GM21786 (cell line): ENCODE data around the gene SART3.

ENCODE experiments used
- ATAC-seq: cut with Tn5 transposase; IDR thresholded peaks from one replicate; pipeline ENCODE4 v1.9.1; 2021; ENCODE audit not compliant: unreplicated experiment

SART3 gene, protein sequence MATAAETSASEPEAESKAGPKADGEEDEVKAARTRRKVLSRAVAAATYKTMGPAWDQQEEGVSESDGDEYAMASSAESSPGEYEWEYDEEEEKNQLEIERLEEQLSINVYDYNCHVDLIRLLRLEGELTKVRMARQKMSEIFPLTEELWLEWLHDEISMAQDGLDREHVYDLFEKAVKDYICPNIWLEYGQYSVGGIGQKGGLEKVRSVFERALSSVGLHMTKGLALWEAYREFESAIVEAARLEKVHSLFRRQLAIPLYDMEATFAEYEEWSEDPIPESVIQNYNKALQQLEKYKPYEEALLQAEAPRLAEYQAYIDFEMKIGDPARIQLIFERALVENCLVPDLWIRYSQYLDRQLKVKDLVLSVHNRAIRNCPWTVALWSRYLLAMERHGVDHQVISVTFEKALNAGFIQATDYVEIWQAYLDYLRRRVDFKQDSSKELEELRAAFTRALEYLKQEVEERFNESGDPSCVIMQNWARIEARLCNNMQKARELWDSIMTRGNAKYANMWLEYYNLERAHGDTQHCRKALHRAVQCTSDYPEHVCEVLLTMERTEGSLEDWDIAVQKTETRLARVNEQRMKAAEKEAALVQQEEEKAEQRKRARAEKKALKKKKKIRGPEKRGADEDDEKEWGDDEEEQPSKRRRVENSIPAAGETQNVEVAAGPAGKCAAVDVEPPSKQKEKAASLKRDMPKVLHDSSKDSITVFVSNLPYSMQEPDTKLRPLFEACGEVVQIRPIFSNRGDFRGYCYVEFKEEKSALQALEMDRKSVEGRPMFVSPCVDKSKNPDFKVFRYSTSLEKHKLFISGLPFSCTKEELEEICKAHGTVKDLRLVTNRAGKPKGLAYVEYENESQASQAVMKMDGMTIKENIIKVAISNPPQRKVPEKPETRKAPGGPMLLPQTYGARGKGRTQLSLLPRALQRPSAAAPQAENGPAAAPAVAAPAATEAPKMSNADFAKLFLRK

DNA sequence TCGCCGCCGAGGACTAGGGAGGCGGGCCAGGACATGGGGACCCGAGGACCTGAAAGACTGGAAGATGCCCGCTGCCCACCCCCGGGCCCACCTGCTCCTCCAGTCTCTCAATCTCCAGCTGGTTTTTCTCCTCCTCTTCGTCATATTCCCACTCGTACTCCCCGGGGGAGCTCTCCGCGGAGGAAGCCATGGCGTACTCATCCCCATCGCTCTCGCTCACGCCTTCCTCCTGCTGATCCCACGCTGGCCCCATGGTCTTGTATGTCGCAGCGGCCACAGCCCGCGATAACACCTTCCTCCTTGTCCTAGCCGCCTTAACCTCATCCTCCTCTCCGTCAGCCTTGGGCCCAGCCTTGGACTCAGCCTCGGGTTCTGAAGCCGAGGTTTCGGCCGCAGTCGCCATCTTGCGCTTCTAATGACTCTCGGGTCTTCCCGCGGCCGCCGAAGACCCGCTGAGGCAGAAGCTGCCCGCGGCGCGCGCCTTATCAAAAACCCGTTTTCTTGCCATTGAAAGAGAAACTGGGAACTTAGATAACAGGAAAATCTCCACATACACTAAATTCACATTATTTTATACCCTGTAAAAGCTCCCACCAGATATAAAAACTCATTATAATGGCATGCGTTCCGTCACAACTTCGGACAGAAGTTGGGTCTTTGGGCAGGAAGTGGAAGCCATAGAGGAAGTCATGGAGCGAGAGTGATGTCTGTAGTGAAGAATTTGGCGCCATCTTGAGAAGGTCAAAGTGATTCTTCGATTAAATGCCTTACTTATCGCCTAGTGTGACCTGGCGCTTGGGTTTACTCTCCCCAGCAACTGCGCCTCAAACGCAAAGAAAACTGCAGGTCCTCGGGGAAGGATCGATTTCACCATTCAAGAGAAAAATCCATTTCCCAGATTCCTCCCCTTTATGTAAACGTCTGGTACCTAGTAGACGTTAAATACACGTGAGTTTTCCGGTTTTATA lies at the start of gene SART3:
SART3 (minus strand) TSS at position 422 of the 968 bp plus-strand sequence; CDS start at position 403, 19 bp downstream.
- peak; percentile 36 for ATAC-seq

DNA sequence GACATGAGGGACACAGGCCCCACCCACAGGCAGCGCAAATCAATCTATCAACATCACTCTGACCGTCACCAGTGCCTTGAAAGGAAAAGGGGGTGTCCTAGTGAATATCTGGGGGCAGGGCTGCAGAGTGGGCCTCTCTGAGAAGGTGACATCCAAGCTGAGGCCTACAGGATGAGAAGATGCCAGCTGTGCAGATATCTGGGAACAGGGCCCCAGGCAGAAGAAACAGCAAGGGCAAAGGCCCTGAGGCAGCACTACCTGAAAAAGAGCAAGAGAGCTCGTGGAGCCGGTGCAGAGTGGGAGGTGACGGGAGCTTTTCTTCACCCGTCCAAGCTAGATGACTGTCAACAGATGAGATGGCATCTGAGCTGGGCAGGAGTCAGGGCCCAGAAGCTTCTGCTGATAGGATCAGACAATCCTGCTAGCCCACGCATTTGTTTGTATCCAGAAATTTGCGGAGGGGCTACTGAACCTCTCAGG lies 49.4 kb upstream of the SART3 start:
- ATAC-seq = no peak

DNA sequence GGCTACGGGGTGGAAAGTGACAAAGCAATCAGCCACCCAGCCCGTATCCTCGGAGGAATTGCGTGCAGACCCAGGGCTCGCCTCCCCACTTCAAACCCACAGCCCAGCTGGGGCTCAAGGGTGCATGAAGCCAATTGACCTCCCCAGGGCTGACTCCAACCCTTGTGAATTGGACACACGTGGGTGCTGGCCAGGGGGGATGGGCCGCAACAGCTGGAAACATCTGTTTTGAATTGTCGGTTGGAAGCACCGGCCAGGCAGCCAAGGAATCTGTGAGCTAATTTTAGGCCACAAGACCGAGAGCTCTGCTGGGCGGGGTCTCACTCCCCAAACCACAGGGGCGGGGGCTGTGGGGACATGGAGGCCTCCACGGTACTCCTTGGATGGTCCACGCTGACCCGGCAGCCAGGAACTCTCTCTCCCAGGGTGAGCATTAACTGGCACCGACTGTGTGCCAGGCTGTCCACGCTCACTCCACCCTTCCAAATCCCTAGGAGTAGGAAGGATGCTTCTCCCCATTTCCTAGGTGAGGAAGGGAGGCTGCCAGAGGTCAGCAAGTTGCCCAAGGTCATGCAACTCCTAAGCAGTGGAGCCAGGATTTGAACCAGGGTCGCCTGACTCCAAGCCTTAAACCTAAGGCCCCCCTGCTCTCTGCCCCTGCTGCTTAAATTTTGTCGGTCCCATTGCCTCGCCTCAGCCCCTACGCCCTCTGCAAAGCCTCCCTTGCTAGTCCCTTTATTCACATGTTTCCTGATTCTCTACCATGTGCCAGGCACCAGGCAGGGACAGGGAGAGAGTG lies 48.8 kb upstream of the SART3 start:
- no peak for ATAC-seq

DNA sequence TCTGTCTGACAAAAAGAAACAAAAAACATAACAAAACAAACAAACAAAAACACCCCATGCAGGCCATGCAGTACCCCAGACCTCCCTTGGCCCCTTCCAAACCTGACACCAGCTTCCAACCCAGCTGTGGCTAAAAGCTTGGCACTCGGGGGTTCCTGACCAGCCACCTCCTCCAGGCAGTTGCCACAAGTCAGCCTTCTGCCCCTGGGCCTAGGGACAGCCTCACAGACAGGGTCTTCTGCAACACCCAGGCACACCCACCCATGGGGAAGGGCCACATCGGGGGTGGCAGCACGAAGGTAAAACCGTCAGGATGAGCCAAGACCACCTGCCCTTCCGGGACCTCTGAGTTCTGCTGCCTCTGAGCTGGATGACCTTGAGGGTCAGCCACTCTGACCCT lies 47.6 kb upstream of the SART3 start:
- ATAC-seq = no peak

DNA sequence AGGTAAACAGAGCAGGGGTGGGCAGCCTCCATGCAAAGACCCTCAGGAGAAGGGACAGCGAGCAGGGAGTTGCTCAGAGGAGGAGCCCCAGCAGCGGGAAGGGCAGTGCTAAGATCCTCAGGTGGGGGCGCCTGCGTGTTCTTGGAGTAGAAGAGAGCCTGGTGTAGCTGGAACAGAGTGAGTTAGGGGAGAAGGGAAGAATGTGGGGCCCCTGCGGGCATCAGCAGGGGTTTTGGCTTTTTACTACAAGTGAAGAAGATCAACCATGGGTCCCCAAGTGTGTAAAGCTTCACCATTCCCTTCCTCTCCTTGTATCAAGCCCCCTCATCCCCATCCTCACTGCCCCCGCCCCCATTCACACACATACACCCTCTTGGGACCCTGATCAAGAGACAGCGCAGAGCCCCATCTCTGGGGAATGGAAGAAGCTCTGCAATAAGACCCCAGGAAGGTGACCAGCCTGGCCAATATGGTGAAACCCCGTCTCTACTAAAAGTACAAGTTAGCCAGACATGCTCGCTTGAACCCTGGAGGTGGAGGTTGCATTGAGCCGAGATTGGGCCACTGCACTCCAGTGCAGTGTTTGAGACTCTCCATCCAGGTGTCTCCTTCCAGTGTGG lies 47.1 kb upstream of the SART3 start:
- no peak for ATAC-seq

DNA sequence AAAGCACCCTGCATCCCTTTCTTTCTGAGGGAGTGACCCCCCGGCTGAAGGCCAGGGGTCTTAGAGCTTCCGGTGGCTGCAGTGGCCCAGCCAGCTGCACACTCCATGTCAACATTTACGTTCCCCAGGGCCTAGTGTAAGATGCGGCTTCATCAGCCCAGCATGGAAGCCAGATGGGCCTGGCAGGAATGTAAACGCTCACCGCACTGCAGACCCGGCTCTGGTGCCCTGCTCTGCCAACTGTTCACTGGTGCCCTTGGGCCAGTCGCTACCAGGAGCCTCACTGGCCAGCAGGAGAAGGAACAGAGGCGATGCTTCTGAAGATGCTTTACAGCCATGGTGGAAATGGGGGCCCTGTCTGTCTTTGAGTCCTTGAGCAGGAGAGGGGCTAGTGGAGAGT lies 45.5 kb upstream of the SART3 start:
- ATAC-seq = no peak

DNA sequence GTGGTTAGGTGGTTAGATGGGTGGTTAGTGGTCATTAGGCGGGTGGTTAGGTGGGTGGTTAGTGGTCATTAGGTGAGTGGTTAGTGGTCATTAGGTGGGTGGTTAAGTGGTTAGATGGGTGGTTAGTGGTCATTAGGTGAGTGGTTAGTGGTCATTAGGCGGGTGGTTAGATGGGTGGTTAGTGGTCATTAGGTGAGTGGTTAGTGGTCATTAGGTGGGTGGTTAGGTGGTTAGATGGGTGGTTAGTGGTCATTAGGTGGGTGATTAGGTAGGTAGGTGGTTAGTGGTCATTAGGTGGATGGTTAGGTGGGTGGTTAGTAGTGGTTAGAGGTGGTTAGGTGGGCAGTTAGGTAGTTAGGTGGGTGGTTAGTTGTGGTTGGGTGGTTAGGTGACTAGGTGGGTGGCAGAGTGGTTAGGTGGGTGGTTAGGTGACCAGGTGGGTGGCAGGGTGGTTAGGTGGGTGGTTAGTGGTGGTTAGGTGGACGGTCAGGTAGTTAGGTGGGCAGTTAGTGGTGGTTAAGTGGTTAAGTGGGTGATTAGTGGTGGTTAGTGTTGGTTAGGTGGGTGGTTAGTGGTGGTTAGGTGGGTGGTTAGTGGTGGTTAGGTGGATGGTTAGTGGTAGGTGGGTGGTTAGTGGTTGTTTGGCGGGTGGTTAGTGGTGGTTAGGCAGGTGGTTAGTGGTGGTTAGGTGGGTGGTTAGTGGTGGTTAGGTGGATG lies 44.9 kb upstream of the SART3 start:
- ATAC-seq = no peak

DNA sequence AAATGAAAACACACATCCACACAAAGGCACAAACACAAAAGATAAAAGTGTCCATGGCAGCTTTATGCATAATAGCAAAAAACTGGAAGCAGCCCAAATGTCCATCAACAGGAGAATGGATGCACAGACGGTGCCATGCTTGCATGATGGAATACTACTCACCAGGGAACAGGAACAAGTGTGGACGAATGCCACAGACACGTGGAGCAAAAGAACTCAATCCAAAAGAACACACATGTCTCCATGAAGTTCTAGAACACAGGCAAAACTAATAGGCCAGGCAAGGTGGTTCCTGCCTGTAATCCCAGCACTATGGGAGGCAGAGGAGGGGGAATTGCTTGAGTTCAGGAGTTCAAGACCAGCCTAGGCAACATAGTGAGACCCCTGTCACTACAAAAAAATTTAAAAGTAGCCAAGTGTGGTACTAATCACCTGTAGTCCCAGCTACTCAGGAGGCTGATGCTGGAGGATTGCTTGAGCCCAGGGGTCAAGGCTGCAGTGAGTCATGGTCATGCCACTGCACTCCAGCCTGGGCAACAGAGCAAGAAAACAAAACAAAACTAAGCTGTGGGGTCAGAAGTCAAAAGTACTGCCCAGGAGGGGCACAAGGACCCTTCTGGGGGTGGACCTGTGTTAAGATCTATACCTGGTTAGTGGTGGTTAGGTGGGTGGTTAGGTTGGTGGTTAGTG lies 44.2 kb upstream of the SART3 start:
- ATAC-seq = no peak

DNA sequence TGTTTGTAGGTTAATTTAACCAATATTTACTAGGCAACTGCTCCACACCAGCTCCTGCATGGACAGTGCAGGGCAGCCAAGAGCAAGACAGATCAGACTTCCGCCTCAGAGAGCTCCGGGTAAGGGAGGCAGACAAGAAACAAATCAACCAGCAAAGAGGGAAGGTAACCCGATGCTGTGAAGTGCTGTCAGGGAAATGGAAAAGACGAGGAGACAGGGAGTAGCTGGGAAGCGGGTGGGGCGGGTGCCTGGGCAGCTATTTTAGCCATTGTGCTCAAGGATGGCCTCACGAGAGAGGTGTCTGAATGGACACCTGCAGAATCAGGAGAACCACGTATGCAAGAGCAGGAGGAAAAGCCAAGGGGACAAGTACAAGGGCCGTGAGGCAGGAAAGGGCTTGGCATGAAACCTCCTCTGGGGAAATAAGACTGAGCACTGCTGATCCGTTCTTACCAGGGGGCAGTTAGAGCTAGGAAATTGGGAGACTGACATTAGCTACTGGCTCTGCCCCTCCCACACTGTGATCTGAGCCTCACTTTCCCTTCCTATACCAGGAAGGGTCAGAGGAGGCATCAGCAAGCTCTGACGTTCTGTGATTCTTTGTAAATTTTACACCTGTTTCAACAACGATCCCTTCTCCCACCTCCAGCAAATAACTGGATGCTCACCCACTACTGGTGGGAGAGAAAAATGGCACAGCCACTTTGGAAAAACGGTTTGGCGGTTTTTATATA lies 43.4 kb upstream of the SART3 start:
- ATAC-seq = no peak

DNA sequence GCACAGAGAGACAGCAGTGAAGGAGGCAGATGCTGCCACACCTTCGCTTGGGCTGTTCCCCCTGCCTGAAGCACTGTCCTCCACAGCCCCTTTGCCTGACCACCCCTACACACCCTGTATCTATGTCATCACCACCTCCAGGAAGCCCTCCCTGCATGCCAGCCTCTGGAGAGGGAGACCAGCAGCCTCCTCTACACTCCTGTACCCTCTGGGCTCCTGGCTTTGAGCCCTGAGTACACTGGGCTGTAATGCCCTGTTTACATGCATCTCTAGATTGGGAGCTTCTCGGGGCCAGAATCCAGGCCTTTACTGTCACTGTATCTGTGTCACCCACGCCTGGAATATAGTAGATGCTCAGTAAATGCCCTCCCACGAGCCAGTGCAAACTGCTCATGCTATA lies 42.8 kb upstream of the SART3 start:
- no peak for ATAC-seq

DNA sequence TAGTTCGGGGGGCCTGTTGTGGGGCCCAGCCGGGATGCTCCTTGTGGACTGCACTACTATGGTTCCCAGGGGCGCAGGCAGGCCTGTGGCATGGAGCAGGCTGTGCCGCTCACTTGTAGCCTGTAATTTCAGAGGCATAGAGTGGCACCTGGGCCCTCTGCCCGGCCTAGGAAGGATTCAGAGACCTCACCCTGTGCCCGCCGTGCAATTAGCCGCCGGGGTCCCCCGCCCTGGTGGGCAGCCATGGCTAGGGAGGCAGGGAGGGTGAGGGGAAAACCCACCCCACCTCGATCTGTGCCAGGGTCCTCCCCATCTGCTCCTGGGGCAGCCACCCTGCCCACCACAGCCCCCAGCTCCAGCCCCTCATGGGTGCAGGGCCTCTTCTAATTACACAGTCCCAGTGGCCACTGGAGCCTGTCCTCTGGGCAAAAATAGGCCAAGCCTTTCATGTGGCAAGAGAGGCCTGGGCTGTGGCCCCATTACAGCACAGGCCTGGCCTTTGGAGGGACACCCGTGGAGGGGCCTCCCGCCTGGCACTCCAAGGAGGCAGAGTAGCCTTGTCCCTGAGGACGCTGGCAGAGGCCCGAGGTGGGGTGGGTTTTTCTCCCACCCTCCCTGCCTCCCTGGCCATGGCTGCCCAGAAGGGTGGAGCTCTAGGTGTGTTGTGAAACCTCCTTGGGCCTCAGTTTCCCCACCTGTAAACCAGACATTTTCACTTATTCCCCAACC lies 42.2 kb upstream of the SART3 start:
- ATAC-seq = no peak

DNA sequence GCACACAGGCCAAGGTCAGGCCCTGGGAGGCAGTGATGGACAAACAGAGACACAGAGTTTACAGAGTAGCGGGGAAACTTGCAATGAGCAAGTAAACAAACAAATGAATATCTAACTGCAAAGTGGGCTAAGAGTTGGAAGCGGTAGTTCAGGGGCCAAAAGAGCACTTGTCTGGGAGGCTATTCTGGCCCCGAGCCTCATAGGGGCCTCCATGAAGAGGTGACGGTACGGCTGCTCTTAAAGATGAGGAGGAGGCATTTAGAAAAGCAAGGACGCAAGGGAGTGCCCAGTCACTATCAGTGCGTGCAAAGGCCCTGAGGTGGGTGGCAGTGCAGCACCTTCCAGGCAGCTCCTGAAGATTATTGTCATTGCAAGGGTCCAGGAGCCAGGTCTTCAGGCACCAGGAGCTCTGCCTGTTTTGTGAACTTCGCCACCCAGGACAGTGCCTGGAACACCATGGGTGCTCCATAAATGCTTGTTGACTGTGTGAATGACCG lies 41.3 kb upstream of the SART3 start:
- ATAC-seq = no peak

DNA sequence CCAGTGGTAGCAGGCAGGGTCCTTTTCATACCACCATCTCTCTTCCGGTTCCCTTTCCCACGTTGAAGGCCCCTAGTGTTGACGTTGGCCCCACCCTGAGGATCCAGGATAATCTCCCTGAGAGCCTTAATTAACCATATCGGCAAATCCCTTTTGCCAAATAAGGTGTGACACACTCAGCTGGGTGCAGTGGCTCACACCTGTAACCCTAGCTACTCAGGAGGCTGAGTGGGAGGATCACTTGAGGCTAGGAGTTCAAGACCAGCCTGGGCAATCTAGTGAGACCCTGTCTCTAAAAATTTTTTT lies 39.7 kb upstream of the SART3 start:
- ATAC-seq = no peak

DNA sequence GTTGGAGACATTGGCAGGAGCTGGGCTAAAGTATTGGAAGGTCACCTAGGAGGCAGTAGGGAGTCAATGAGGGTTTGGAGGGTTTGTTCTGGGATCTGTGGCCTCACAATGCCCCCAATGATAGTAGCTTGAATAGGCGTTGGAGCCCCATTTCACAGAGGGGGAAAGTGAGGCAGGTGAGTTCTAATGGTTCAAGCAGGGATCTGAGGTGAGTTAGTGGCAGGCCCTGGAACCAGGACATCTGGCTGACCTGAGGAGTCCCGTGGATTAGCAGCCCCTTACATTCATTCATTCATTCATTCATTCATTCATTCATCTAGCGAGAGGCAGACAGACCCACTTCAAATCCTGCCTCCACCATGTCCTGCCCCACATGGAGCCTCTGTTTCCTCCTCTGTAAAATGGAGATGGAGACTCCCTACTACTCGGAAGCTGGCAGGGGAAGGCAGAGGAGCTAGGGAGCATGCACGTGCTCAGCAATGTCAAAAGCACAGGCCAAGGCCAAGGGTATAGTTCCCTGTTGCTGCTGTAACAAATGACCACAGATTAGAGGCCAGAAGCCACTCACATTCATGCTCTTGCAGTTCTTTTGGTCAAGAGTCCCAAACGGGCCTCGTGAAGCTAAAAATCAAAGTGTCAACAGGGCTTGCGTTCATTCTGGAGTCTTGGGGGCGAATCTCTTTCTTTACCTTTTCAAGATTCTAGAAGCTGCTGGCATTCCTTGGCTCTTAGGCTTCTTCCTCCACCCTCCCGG lies 39.2 kb upstream of the SART3 start:
- ATAC-seq = no peak

DNA sequence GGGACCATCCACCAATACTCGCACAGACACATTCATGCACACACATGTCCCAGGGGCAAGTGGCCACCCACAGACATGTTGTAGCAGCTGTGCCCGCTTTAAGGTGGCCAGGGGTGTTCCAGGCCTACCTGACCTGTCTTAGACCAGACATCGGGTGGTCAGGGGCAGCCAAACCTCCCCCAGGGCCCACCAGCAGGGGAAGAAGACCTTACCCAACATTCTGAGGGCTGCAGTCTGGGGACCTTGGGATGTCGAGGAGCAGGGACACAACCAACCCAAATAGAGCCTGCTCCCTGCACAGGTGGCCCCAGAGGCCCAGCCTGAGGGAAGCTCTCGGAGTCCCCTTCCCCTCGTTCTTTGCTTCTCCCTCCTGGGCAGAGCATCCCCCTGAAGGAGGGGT lies 38.6 kb upstream of the SART3 start:
- no peak for ATAC-seq
